Measurements from ENCODE around the gene ARHGEF40. TPM values are rescaled to one million over a fixed set of nuclear protein-coding genes. Genes with fewer than 3 reads are reported as not detected.

The ARHGEF40 gene
- total RNA-seq, 3 donors from 2014 or later (not counting 1 experiment from before 2014, with no cell fraction given): 4.4 to 6.9 (median 6.0) TPM

DNA sequence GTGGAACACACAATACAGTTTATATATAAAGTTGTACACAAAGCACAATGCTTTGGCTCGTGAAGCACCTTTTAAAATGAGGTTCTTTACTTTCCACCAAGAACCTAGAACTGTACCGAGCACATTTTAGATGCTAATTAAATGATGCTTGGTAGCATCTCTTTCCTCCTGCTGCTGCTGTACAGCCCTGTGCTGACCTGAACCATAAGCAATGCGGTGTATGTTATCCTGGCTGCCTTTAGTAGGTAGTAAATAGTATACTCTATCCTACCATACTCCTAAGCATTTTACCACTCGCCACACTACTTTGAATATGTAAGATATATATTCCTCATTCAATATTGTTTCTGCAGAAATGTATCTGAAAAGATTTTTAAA lies 15.3 kb upstream of the ARHGEF40 start:
- H3K27ac ChIP-seq (ENCODE audit: low read length): no peak overlapping the region
- no peak overlapping the region for H3K4me3 Mint-ChIP-seq
- H3K36me3 Mint-ChIP-seq: no peaks in the 10 kb centered on the region
- H3K4me3 ChIP-seq (ENCODE audit: low read length): no peak overlapping the region
- intact Hi-C loops (cut with micrococcal nuclease): no loop called here
- H3K9me3 Mint-ChIP-seq: no peaks in the 10 kb centered on the region
- ATAC-seq: no peak
- no peaks in the 10 kb centered on the region for H3K4me1 ChIP-seq (ENCODE audit: control insufficient read depth, insufficient read depth, low read length)
- TF ChIP-seq, protein P1, sequence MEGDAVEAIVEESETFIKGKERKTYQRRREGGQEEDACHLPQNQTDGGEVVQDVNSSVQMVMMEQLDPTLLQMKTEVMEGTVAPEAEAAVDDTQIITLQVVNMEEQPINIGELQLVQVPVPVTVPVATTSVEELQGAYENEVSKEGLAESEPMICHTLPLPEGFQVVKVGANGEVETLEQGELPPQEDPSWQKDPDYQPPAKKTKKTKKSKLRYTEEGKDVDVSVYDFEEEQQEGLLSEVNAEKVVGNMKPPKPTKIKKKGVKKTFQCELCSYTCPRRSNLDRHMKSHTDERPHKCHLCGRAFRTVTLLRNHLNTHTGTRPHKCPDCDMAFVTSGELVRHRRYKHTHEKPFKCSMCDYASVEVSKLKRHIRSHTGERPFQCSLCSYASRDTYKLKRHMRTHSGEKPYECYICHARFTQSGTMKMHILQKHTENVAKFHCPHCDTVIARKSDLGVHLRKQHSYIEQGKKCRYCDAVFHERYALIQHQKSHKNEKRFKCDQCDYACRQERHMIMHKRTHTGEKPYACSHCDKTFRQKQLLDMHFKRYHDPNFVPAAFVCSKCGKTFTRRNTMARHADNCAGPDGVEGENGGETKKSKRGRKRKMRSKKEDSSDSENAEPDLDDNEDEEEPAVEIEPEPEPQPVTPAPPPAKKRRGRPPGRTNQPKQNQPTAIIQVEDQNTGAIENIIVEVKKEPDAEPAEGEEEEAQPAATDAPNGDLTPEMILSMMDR (IDR thresholded peaks at IDR 0.05): no peak
- H3K4me1 Mint-ChIP-seq: no peaks in the 10 kb centered on the region
- H3K27me3 Mint-ChIP-seq (ENCODE audit: low read depth in 2 of 2): peaks cover 1 to 9% of the 10 kb centered on the region in 2 donors
- H3K36me3 ChIP-seq (ENCODE audit: control insufficient read depth, insufficient read depth, low read length): no peaks in the 10 kb centered on the region
- no peaks in the 10 kb centered on the region for H3K9me3 ChIP-seq (ENCODE audit: control insufficient read depth, insufficient read depth, low read length)
- no peak for DNase-seq
- H3K27me3 ChIP-seq (ENCODE audit: control insufficient read depth, insufficient read depth, low read length): no peaks in the 10 kb centered on the region
- H3K27ac Mint-ChIP-seq: no peak overlapping the region
- 100% methylated on average over 1 of the region's 4 CpGs for WGBS (ENCODE audit: insufficient coverage)

- Mint-ChIP-seq H3K4me3 (no peak overlapping the region), H3K27me3 (ENCODE audit: low read depth in 2 of 2) (peaks cover 10 to 17% of the 10 kb centered on the region in 2 donors), H3K4me1 (no peaks in the 10 kb centered on the region), H3K27ac (no peak overlapping the region), H3K9me3 (no peaks in the 10 kb centered on the region), H3K36me3 (no peaks in the 10 kb centered on the region)
- intact Hi-C loops (cut with micrococcal nuclease): no loop called here
- no peaks in the 10 kb centered on the region for H3K27me3 ChIP-seq (ENCODE audit: control insufficient read depth, insufficient read depth, low read length)
- H3K27ac ChIP-seq (ENCODE audit: low read length): no peak overlapping the region
- H3K4me3 ChIP-seq (ENCODE audit: low read length): no peak overlapping the region
- no peaks in the 10 kb centered on the region for H3K36me3 ChIP-seq (ENCODE audit: control insufficient read depth, insufficient read depth, low read length)
- TF ChIP-seq, protein P1 (IDR thresholded peaks at IDR 0.05): no peak
- DNase-seq (no peak), ATAC-seq (no peak)
- 77% methylated on average over 5 of the region's 5 CpGs for WGBS (ENCODE audit: insufficient coverage)
- no peaks in the 10 kb centered on the region for H3K4me1 ChIP-seq (ENCODE audit: control insufficient read depth, insufficient read depth, low read length)
- H3K9me3 ChIP-seq (ENCODE audit: control insufficient read depth, insufficient read depth, low read length): no peaks in the 10 kb centered on the region
These were observed 14.5 kb upstream of the ARHGEF40 start for GRCh38 chr14:21055432-21056117.

GRCh38 chr14:21056520-21057163 lies 13.5 kb upstream of the ARHGEF40 start:
- intact Hi-C loops (cut with micrococcal nuclease): no loop called here
- Histone ChIP-seq H3K9me3 (ENCODE audit: control insufficient read depth, insufficient read depth, low read length) (no peaks in the 10 kb centered on the region), H3K4me1 (ENCODE audit: control insufficient read depth, insufficient read depth, low read length) (no peaks in the 10 kb centered on the region), H3K27me3 (ENCODE audit: control insufficient read depth, insufficient read depth, low read length) (no peaks in the 10 kb centered on the region), H3K4me3 (ENCODE audit: low read length) (no peak overlapping the region), H3K36me3 (ENCODE audit: control insufficient read depth, insufficient read depth, low read length) (no peaks in the 10 kb centered on the region), H3K27ac (ENCODE audit: low read length) (no peak overlapping the region)
- no peaks in the 10 kb centered on the region for H3K9me3 Mint-ChIP-seq
- TF ChIP-seq, protein P1 (IDR thresholded peaks at IDR 0.05): no peak
- H3K27me3 Mint-ChIP-seq (ENCODE audit: low read depth in 2 of 2): peaks cover 18 to 24% of the 10 kb centered on the region in 2 donors
- DNase-seq (no peak), ATAC-seq (no peak)
- no peaks in the 10 kb centered on the region for H3K4me1 Mint-ChIP-seq
- no peaks in the 10 kb centered on the region for H3K36me3 Mint-ChIP-seq
- WGBS (ENCODE audit: insufficient coverage): 84% methylated on average over 6 of the region's 10 CpGs
- H3K4me3 Mint-ChIP-seq: no peak overlapping the region
- no peak overlapping the region for H3K27ac Mint-ChIP-seq
